Posterior cingulate gyrus (tissue), 11 donors: Measurements from ENCODE around the gene TUBA4A.

ENCODE experiments used
- DNase-seq, 10 donors: peaks; one replicate each; pipeline versions ENCODE4 v3.0.0 to v3.0.0-alpha.2; 2020 to 2021; ENCODE audit warnings: mixed read lengths in 3 of 10
- intact Hi-C: fragments of 100-400 bp; cut with DNase I; formaldehyde crosslinking; loops from one replicate; pipeline ENCODE4 v1.15.1; 2023

TUBA4A gene

DNA sequence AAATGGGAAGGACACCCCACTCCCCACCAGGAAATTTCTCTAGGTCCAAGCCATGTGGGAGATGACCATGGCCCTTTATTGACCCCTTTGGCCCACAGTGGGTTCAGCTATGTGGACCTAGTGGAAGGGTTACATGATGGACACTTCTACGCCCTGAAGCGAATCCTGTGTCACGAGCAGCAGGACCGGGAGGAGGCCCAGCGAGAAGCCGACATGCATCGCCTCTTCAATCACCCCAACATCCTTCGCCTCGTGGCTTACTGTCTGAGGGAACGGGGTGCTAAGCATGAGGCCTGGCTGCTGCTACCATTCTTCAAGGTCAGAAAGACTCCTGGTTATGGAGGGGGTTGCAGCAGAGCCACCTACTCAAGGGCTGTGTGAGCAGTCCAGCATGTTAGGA, 7.2 kb downstream of the TUBA4A start:
- intact Hi-C loops: no loop called here
- no peak for DNase-seq

DNA sequence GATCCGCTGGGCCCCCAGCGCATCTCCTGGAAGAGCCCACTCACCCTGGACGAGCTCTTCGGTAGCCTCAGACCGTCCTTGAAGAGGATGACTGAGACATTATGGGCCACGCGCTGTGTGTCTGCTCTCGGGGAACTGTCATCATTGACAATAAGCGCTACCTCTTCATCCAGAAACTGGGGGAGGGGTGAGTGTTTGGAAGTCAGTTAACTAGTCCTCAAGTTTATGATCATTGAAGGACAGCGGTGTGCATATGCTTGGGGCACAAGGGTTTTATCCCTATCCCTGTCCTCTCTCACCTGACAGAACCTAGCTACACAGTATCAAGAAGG, 7.9 kb downstream of the TUBA4A start:
- intact Hi-C loops: loop anchor here (1.0 kb wide), 1 partner anchor 28 kb away; the partner anchor contains the start of gene ABCB6
- no peak for DNase-seq

DNA sequence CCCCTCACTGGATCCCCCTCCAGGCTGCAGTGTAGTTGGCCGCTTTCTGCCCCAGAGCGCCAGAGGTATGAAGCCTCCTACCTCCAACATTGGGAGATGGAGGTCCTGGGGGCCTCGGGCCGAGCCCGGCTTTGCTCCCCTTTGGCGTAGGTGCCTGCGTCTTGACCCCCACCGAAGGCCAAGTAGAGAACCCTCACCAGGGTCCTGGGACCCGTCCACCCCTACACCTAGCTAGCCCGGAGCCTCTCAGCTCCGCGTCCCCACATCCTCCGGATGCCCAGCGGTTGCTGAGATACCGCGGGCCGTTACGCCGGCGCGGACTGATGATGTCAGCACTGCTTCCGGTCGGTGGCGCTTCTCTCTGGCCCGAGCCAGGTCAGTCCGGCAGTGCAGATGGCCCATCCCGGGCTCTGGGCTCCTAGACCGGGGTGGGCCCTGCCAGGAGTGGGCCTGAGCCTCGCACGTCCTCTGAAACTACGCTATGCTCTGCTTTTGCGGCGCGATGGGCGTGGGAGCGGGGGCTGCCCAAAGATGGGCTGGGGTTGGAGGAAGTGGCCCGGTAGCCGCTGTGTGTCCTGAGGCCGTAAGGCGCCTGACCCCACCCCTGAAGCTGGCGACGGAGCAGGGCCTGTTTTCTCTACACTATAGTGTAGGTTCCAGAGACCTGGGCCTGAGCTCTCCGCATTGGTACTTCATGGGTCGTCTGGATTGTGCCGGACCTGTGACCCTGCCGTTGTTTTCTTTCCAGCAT, 8.4 kb downstream of the TUBA4A start, which contains the start of the genes GLB1L and STK16:
TSS of gene GLB1L (minus strand) at position 297 of the 751 bp plus-strand sequence. CDS start 1,871 bp downstream, outside the sequence.
TSS of gene STK16 (plus strand) at position 332 of the 751 bp plus-strand sequence. CDS start 521 bp downstream, outside the sequence.
- intact Hi-C loops: loop anchor here (1.0 kb wide), 1 partner anchor 27 kb away; the partner anchor contains the start of gene ABCB6
- peak; percentile 91 to 99 (median 94) for DNase-seq

GRCh38 chr2:219244789-219245147, 8.9 kb downstream of the TUBA4A start:
- DNase-seq: no peak

GRCh38 chr2:219243291-219243761, 10.4 kb downstream of the TUBA4A start:
- no peak for DNase-seq
- intact Hi-C loops: loop anchor here (5.0 kb wide), 1 partner anchor 54 kb away; no protein-coding TSS in a partner anchor

More at GRCh38 chr2:219244789-219245147, 8.9 kb downstream of the TUBA4A start:
- intact Hi-C loops: loop anchor here (1.0 to 5.0 kb wide), 2 partner anchors 26 to 53 kb away; partner anchors contain the start of gene ABCB6

DNA sequence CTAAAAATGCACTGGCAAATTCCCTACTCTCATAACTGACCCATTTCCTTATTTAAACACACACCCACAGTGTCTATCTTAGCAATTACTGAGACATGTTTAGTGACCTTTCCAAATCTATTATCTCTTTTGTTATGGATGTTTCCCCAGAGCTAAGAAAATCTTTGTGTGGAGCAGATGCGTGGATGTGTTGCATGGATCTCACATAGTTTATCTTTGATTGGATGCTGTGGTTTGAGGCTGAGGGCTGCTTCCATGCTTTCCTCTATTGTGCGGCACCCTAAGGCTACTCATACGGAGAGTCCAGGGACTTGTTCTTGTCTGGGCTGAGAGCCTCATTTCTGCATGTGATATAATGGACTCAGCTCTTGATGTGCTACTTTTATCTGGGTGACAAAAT, 19.4 kb downstream of the TUBA4A start:
- intact Hi-C loops: loop anchor here (10.0 kb wide), 1 partner anchor 150 kb away; the partner anchor contains the start of gene DNPEP
- no peak for DNase-seq

DNA sequence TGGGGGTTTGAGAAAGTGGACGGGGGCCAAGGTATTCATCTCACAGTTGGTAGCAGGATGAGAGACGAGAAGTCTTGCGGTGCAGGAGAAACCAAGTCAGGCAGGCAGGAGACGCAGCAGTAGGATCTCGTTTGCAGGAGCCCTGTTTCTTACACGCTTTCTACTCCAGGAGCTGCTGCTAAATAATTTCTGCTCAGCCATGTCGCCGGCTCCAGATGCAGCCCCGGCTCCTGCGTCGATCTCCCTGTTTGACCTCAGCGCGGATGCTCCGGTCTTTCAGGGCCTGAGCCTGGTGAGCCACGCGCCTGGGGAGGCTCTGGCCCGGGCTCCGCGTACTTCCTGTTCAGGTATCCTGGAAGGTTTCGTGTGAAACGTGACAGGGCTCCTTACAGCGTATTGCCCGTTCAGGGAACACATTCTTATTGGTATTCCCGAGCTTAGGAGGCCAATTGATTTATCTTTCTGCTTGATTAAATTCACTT, 23.6 kb downstream of the TUBA4A start:
- DNase-seq: peak in 3 of 10 donors; percentile 24 to 81 (median 76)
- intact Hi-C loops: loop anchor here (10.0 kb wide), 1 partner anchor 155 kb away; the partner anchor contains the start of gene DNPEP

DNA sequence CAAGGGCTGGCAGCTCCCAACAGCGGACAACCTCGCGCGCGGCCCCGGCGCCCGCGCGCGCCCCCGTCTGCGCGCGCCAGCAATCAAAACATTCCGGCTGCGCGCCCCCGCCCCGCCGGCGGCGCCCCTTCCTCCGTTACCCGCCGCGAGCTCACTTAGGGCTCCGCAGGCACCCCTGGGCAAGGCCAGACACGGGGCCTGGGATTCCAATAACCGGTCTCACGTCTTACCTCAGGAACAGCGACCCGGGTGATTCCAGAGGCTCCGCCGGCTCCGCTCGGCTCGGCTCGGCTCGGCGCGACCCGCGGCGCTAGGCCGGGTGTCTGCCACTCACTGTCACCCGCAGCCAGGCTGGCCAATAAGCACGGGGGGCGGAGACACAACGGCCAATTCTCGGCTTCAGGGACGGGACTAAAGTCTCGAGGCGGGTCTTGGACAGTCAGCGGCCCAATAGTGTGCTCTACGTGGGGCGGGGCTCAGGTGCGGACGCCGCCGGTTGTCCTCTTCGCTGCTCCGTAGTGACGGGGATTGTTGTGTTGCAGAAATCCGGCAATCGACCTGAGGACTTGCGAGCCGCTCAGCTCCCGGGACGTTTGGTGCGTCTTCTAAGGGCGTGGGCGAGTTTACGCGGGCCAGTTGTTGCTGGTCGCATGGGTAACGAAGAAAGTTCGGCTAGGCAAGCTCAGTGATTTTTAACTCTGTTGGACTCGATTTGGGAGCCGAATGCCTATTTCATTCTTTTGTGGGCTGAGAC, 24.2 kb downstream of the TUBA4A start, which contains the start of the genes ANKZF1 and ATG9A:
TSS of gene ANKZF1 (plus strand) at position 502 of the 754 bp plus-strand sequence. CDS start 452 bp downstream, outside the sequence.
TSS of gene ATG9A (minus strand) at position 332 of the 754 bp plus-strand sequence. CDS start 1,612 bp downstream, outside the sequence.
- intact Hi-C loops: loop anchor here (1.0 to 10.0 kb wide), 2 partner anchors 51 to 155 kb away; partner anchors contain the start of genes DNPEP and RETREG2
- DNase-seq: peak; percentile 98 to 100 (median 100)

- peak in 1 of 10 donors; percentile 82 for DNase-seq
- intact Hi-C loops: loop anchor here (1.0 kb wide), 1 partner anchor 51 kb away; the partner anchor contains the start of gene RETREG2
These were observed 24.8 kb downstream of the TUBA4A start for GRCh38 chr2:219228911-219229304.

- DNase-seq: peak in 2 of 10 donors; percentile 50 to 57
- intact Hi-C loops: no loop called here
These were observed 25.4 kb downstream of the TUBA4A start for GRCh38 chr2:219228041-219228910.

DNA sequence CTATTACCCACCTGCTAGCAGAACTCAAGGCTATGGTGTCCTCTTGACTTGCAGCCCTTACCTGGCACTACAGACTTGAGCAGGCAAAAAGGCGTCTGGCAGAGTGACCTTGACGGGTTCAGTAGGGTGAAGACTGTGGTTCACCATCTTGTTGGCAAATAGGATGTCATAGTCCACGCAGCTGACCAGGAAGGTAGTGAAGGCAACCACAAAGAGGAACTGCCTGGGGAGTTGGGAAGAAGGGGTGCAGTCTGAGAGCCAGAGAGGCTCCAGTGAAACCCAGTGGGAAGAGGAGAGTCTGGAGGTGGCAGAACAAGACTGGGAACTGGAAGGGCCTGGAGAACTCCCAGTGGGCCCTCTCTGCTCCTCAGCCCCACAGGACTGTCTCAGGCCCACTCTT, 28.4 kb downstream of the TUBA4A start:
- no peak for DNase-seq
- intact Hi-C loops: no loop called here

DNA sequence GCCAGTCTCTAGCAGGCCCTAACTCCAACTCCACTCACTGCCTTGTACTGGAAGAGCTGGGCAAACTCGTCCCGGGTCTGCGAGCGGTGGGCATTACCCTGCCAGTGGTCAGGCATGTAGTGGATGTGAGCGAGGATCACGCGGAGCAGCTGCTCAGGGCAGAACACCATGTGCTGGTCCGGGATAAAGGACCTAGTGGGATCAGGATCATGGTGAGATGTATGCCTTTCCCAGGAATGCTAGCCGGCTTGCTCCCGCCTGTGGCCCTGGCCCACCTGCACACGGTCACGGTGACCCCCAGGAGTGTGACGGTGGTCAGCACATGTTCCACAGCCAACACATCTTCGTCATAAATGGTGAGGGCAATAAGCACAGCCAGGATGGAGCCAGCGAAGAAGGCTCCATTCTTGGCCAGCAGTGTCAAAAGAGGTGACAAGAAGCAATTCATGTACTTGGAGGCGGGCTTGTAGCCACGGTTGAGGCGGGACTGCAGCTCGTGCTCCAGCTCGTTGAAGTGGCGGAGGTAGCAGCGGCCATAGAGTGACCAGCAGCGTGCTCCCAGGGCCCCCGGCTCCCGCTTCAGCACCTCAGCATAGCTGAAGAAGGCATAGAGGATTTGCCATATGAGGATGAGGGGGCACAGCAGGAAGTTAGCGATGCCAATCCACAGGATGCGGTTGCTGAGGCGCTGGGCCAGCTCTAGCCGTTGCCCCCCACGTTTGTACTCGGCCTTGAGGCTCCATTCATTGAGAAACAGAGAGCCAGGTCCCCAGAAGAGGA, 29.7 kb downstream of the TUBA4A start:
- peak in 1 of 10 donors; percentile 69 for DNase-seq
- intact Hi-C loops: no loop called here

DNA sequence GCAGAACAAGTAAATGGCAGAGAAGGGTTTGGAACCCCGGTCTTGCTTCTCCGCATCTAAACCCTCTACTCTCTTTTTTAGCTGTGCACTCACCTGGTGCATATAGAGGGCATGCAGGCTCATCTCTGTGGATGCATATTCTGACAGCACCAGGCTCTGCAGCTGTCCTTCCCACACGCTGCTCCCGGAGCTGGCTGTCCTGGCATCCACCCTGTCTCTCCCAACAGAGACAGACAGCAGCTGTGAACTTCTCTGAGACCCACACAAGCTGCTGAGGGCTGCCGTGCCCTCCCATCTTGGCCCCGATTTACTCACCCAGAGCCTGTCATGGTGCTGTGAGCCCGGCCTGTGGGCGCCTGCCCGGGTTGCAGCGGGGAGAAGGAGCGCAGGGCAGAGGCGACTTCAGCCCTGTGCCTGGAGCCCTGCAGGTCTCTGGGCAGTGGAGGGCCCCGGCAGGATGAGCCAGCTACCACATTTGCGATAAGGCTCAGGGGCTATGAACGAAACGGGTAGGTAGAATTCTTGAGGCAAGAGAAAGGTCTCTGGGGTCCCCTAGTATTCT, 31.7 kb downstream of the TUBA4A start:
- intact Hi-C loops: no loop called here

DNA sequence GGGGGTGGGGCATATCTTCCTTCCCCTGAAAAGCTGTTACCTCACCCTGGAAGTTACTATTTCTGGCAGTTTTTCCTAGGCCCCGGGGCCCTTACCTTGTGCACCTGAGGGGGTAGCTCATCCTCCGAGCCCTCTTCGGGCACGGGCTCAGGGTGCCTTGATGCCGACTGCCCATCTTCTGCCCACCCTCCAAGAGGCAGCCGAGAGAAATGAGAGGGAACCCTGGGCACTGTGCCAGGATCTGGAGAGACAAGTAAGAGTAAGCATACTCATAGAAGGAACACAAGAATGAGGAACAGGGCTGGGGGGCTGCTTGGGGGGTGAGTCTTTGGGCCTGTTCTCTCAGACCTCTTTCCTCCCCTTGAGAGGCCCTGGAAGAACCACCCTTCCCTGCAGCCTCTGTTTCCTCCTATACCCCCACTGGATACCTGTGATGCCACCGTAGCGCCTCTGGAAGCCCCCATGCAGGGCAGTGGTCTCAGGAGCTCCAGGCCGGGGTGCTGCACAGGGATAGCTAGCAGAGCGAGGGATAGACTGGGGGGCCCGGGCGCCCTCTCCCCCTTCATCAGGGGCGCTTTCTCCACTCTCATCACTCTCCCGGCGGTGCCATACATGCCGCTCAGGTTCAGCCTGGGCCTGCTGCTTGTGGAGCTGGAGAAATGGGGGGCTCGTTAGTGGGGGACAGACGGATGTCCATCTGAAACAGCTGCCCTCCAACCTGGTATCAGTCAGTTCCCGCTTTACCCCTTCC, 32.9 kb downstream of the TUBA4A start:
- DNase-seq: peak in 1 of 10 donors; percentile 62
- intact Hi-C loops: no loop called here

More for the DNA sequence above, 31.7 kb downstream of the TUBA4A start:
- peak in 1 of 10 donors; percentile 61 for DNase-seq

DNA sequence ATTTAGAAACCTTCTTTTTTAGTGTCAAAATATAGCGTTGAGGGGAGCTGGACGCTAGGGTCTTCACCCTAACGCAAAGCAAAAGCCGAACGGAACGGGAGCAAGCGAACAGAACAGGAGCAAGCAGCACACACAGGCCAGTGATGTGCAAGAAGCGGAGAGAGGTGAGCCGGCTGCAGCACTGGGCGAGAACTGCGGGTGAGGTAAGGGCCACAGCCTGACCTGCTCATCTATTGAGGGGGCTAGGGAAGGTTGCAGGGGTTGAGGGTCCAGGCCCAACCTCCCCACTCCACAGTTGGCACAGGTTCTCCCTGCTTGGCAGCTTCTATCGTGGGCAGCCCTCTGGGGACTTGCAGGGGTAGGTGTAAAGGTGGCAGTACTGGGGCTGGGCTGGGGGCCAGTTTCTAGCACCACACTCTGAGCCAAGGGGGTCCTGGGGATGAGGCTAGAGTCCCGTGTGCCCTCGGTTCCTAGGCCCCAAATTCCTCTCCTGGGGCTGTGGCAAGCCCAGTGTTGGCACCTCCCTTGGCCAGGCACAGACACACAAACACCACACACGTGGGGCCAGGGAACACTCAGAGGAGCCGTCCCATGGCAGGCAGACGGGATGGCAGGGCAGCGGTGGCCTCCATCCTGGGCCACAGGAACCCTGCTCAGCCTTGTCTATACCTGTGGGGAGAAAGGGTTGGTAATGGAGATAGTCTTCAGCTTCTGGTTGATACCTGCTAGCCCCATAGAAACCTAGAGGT, 33.8 kb downstream of the TUBA4A start:
- no peak for DNase-seq
- intact Hi-C loops: no loop called here
